Hepatocyte (in vitro differentiated cells): ENCODE data around the gene DAB2IP.

Source experiments
- CTCF ChIP-seq: fragments of 200-600 bp; sonication (generic); IDR thresholded peaks from 2 replicates; pipeline ENCODE4 v1.5.1; 2016; ENCODE audit warnings: antibody characterized with exemption, mild to moderate bottlenecking; ENCODE audit not compliant: poor library complexity
- EZH2 ChIP-seq: fragments of 200-600 bp; sonication (generic); IDR thresholded peaks from 2 replicates; pipeline ENCODE4 v1.6.1; 2016; ENCODE audit warnings: antibody characterized with exemption, mild to moderate bottlenecking, borderline replicate concordance
- EZH2phosphoT487 ChIP-seq: fragments of 200-600 bp; sonication (generic); IDR thresholded peaks from one replicate; pipeline ENCODE4 v1.6.1; 2018; ENCODE audit warnings: antibody characterized with exemption, mild to moderate bottlenecking, low read depth, moderate library complexity; ENCODE audit not compliant: unreplicated experiment, severe bottlenecking

- no peak for TF ChIP-seq CTCF
- no peak for TF ChIP-seq EZH2
- no peak for TF ChIP-seq EZH2phosphoT487
Measured at GRCh38 chr9:121641224-121641611, 10.2 kb upstream of the DAB2IP start.
